ENCODE results near the gene REM1.
"Not testable (repeated sequence)": the region's sequence is repeated elsewhere in the genome, so short reads cannot be mapped to it uniquely, and the experiment has no call there.

The REM1 gene

DNA sequence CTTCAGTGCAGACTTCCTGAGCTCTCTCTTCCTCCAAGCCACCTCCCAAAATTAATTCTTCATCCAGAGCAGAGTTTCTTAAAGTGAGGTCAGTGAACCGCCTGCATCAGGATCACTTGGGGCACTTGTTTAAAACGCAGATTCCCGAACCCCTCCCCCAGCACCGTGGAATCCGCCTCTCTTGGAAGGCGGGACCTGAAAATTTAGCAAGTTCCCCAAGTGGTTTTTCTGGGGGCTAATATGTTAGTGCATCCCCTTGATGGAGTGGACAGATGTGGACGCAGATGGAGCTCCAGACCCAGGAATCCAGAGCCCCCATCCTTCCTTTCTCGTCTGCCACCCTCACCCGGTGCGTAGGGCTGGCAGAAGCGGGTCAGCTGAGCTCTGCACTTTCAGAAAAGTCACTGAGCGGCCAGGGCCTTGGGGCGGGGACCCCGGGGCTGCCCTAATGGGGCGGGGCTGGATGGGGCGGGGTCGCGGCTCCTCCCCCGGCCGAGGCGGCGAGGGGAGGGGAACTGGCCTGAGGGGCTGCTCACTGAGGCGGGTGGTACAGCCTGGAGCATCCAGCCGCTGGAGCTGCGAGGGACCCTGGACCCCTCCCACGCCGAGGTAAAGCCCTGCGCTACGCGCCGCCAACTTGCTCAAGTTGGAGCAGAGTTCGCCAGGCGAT is at the start of gene REM1, which contains the start of gene DEFB124:
TSS of gene REM1 (plus strand) at position 531 of the 670 bp plus-strand sequence. CDS start 1,158 bp downstream, outside the sequence.
TSS of gene DEFB124 (minus strand) at position 370 of the 670 bp plus-strand sequence. CDS start 2,114 bp downstream, outside the sequence.
- no peak for DNase-seq

GRCh38 chr20:31425797-31426196 is 49.3 kb upstream of the REM1 start:
- no peak for DNase-seq

GRCh38 chr20:31426891-31427551 is 48.1 kb upstream of the REM1 start:
- not testable (repeated sequence) for DNase-seq

DNA sequence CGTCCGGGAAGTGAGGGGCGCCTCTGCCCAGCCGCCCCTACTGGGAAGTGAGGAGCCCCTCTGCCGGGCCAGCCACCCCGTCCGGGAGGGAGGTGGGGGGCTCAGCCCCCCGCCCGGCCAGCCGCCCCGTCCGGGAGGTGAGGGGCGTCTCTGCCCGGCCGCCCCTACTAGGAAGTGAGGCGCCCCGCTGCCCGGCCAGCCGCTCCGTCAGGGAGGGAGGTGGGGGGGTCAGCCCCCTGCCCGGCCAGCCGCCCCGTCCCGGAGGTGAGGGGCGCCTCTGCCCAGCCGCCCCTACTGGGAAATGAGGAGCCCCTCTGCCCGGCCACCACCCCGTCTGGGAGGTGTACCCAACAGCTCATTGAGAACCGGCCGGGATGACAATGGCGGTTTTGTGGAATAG is 47.5 kb upstream of the REM1 start:
- DNase-seq: not testable (repeated sequence)

DNA sequence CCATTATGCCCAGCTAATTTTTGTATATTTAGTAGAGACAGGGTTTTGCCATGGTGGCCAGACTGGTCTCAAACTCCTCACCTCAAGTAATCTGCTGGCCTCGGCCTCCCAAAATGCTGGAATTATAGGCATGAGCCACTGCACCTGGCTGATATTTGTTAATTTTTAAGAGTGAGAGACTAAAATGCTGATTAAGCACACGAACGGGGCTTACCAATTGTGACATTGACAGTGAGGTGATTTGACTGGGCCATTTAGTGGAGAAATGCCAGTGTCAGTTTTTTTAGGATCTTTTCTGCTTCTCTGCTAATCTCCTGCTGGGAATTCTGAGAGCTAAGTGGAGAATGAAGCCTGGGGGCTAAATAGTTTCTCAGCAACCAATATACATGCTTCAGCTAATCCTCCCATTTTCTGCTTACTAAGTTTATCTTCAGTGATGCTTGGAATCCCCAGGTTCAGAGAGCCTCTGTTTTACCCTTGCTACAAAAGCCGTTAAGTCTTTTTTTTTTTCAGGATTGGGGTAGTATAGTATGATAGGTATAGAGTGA is 44.4 kb upstream of the REM1 start:
- DNase-seq: no peak

- DNase-seq: no peak
These were observed 35.0 kb upstream of the REM1 start, which contains the start of gene DEFB123 for GRCh38 chr20:31440012-31440659. DEFB123 (plus strand) TSS chr20:31440632; CDS start chr20:31440699, 67 bp downstream.

GRCh38 chr20:31446084-31446819 is 28.8 kb upstream of the REM1 start:
- DNase-seq: no peak

DNA sequence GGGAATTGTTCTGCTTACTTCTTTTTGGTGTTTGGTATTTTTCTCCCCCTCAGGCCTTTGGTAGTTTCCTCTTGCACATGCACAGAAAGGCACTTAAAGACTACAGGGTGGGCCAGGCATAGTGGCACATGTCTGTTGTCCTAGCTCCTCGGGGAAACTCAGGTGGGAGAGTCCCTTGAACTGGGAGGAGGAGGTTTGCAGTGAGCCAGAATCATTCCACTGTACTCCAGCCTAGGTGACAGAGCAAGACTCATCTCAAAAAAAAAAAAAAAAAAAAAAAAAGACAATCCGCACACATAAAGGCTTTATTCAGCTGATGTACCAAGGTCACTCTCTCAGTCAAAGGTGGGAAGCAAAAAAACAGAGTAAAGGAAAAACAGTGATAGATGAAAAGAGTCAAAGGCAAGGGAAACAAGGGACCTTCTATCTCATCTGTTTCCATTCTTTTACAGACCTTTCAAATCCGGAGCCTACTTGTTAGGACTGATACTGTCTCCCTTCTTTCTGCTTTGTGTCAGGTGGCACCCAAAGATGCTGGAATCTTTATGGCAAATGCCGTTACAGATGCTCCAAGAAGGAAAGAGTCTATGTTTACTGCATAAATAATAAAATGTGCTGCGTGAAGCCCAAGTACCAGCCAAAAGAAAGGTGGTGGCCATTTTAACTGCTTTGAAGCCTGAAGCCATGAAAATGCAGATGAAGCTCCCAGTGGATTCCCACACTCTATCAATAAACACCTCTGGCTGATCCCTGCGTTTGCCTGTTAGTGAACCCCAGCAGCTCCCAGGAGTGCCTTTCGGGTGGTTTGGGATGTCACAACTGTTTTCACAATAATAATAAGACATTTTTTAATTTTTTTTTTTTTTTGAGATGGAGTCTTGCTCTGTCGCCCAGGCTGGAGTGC is 25.3 kb upstream of the REM1 start:
- DNase-seq: no peak

DNA sequence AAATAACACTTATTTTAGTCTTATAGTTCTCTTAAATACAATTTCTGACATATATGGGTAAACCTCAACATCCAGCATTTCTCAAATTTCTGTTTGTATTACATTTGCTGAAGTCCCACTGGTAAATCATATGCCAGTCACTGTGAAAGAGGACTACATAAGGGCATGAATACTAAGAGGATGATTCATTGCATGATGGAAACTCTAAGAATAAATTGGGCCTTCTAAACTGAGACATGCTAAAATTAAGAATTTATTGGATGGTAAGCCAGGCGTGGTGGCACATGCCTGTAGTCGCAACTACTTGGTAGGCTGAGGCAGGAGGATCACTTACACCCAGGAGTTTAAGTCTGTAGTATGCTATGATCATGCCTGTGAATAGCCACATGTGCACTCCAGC is 22.5 kb upstream of the REM1 start:
- no peak for DNase-seq

- DNase-seq: no peak
These were observed 20.7 kb upstream of the REM1 start for GRCh38 chr20:31454361-31454760.

DNA sequence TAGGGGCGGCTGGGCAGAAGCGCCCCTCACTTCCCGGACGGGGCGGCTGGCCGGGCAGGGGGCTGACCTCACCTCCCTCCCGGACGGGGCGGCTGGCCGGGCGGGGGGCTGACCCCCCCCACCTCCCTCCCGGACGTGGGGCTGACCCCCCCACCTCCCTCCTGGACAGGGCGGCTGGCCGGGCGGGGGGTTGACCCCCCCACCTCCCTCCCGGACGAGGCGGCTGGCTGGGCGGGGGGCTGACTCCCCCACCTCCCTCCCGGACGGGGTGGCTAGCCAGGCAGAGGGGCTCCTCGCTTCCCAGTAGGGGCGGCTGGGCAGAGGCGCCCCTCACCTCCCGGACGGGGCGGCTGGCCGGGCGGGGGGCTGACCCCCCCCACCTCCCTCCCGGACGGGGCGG is 4.1 kb upstream of the REM1 start:
- DNase-seq: not testable (repeated sequence)

DNA sequence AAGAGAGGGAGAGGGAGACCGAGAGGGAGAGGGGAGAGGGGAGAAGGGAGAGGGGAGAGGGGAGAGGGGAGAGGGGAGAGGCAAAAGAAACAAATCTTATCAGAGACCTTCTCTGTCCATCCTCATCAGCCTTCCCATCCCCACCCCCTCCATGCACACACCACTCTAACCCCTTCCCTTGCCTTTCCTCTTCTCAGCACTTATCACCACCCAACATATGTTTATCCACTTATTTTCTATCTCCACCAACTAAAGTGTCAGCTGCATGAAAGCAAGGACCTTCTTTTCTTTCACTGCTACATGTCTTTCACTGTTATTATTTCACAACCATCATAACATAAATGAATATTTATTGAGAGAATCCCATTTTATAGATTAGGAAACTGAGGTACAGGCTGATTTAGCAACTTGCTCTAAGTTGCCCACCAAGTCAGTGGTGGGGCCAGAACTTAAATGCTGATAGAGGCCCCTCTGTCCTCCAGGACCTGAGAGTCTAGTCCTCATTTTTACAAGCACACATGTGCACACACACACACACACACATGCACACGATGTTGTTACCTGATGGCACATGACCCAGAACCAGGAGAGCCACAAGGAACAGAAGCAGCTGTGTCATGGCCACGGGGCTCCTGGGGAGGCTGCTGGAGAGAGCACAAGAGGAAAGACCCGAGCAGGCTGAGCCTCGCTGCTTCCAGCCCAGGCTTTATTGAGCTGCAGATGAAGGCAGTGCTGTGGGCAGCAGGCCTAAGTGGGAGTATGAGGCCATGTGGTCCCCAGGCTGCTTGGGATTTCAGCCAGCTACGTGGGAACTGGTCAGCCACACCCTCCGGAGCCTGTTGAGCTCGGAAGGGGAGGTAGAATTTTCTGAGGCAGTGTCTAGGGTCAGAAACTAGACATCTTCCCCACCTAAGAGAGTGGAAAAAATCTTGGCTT is 2.4 kb upstream of the REM1 start:
- DNase-seq: no peak

GRCh38 chr20:31473331-31474096 is 1.6 kb upstream of the REM1 start:
- no peak for DNase-seq

DNA sequence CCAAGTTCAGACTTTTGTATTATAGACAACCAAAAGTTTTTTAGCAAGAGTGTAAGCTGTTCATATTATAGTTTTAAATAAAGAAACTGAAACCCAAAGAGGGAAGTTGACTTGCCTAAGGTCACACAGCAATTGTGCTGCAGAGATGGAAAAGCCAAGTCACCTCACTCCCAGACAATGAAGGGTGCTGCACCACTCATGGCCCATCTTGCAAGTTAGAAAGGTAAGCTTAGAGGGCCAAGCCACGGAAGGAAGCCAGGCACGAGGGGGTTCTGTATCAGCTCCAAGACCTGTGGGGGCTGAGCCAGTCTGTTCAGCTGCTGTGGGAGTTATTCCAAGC is 1.0 kb upstream of the REM1 start:
- no peak for DNase-seq

DNA sequence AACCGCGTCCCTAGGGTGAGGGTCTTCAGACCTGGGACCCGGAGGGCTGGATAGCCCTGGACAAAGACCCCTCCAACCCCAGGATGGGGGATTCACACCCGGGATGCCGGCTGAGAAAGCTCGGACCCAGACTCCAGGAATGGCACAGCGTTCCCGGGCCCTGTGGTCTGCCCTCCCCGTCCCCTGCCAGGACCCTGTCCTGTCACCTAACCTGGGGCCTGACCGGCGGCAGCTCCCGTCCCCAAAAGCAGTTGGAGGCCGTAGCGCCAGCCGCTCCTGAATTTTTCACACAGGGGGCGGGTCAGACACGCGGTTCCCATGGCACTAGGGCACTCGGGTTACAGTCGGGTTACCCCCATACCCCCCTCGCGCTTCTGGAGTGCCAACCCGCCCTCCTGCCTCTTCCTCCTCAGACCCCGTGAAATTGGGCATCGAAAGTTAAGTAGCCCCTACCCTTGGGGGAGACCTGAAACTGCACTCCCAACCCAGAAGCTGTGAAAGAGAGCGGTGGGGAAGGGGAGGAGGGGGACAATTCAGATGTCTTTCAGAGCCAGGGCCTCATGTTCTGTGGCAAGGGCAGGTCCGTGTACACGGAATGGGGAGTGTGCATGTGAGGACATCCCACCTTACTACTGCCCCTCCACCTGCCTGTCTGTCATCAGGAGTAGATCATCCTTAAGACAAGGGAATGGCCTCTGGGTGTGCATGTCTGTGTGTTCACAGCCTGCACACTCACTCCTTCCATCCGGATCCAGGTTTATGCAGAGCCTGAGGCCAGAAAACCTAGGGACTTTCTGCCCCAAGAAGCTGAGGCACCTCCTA is 595 bp downstream of the REM1 start:
- DNase-seq: no peak

DNA sequence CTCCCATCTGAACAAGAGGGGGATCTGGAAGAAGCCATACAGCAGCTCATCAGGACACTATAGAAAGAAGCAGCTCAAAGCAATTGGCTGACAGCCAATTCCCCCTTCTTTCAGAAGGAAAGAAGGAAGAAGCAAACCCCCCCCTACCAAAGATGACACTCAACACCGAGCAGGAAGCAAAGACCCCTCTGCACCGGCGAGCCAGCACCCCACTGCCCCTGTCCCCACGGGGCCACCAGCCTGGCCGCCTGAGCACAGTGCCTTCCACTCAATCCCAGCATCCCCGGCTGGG is 1.2 kb downstream of the REM1 start:
- no peak for DNase-seq

DNA sequence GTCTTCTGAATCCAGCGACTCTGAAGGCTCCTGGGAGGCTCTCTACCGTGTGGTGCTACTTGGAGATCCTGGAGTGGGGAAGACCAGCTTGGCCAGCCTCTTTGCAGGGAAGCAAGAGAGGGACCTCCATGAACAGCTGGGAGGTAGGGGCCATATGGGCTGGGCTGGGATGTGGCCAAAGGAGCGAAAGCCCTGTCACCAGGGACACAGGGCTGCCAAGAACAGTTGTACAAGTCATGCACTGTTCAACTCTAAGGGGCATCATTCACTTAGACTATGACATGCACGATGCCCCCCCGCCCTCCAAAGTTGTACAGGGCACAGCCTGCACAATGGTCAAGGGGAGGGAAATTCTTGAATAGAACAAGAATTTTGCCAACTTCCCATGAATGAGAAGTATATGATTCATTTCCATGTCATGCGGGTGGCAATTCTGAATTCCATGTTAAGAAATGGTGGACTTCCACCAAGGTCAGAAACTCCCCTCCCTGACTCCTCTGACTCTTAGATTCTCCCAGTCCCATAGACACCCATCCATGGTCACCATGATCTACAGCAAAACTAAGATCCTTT is 1.6 kb downstream of the REM1 start:
- no peak for DNase-seq

DNA sequence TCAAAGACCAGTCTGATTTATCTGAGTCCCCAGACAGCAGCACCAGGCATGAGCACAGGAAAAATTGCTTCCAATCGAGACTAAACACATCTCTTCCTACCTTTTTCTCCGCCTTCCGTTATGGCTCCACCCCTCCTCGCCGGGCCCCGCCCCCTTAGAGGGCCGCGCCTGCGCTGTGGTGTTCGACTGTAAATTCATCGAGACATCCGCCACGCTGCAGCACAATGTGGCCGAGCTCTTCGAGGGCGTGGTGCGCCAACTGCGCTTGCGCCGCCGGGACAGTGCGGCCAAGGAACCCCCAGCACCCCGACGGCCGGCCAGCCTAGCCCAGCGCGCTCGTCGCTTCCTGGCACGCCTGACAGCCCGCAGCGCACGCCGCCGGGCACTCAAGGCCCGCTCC is 8.9 kb downstream of the REM1 start:
- DNase-seq: no peak

All from SHP77 (cell line).